ENCODE data around the gene EQTN.

Gene EQTN

GRCh38 chr9:27297050-27297449 is at the start of gene EQTN:
EQTN (minus strand) TSS chr9:27297150; CDS start chr9:27297055, 95 bp downstream.
- DNase-seq, result no peak

GRCh38 chr9:27344776-27345175 is 47.8 kb upstream of the EQTN start:
- DNase-seq, result no peak

GRCh38 chr9:27341545-27342294 is 44.8 kb upstream of the EQTN start:
- DNase-seq, result no peak

- peak; percentile 83 for DNase-seq
These were observed 44.1 kb upstream of the EQTN start for GRCh38 chr9:27340961-27341511.

- no peak for DNase-seq
These were observed 43.3 kb upstream of the EQTN start for GRCh38 chr9:27340285-27340674.

GRCh38 chr9:27339661-27340284 is 42.8 kb upstream of the EQTN start:
- DNase-seq, result no peak

- no peak for DNase-seq
These were observed 41.6 kb upstream of the EQTN start for GRCh38 chr9:27338527-27338903.

GRCh38 chr9:27337833-27338526 is 41.0 kb upstream of the EQTN start:
- no peak for DNase-seq

- no peak for DNase-seq
These were observed 40.3 kb upstream of the EQTN start for GRCh38 chr9:27337236-27337635.

- no peak for DNase-seq
These were observed 39.9 kb upstream of the EQTN start for GRCh38 chr9:27336829-27337228.

GRCh38 chr9:27336126-27336525 is 39.2 kb upstream of the EQTN start:
- no peak for DNase-seq

- DNase-seq, result no peak
These were observed 38.1 kb upstream of the EQTN start for GRCh38 chr9:27335075-27335474.

- peak; percentile 88 for DNase-seq
These were observed 36.5 kb upstream of the EQTN start for GRCh38 chr9:27333241-27334052.

GRCh38 chr9:27331393-27331792 is 34.4 kb upstream of the EQTN start:
- DNase-seq, result no peak

GRCh38 chr9:27329291-27329690 is 32.3 kb upstream of the EQTN start:
- DNase-seq, result no peak

- DNase-seq, result no peak
These were observed 31.5 kb upstream of the EQTN start for GRCh38 chr9:27328483-27328882.

GRCh38 chr9:27311184-27311583 is 14.2 kb upstream of the EQTN start:
- DNase-seq, result no peak

- no peak for DNase-seq
These were observed 13.6 kb upstream of the EQTN start for GRCh38 chr9:27310582-27310981.

GRCh38 chr9:27308691-27309390 is 11.9 kb upstream of the EQTN start:
- no peak for DNase-seq

- no peak for DNase-seq
These were observed 7.6 kb upstream of the EQTN start for GRCh38 chr9:27304521-27304920.

- no peak for DNase-seq
These were observed 6.3 kb upstream of the EQTN start for GRCh38 chr9:27303219-27303618.

- DNase-seq, result no peak
These were observed 3.0 kb downstream of the EQTN start for GRCh38 chr9:27293996-27294395.

Data from retina (tissue), 1 donor.